ENCODE data around the gene MACF1. TPM values are rescaled to one million over a fixed set of nuclear protein-coding genes. Genes with fewer than 3 reads are reported as not detected.

MACF1 gene
- total RNA-seq, 1 donor from 2014 or later: 185 TPM

DNA sequence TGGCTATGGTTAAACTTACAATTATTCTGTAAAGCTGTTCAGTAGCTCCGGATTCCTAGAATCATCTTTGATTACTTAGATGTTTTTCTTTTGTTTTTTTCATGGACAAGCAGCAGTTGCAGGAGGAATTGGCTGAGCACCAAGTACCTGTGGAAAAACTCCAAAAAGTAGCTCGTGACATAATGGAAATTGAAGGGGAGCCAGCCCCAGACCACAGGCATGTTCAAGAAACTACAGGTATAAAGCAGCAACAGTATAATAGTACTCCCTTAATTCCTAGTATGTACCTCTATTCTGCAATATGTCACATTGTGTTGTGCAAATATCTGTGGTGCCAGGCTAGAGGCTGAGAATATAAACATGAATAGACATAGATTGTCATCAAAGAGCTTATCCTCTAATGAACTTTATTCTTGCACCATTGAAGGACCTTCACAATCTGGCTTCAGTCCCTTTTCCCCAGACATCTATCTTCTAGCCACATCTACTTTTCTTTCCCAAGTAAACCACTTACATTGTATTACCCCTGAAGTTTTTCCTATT lies 154.6 kb downstream of the MACF1 start:
- TF ChIP-seq, protein P1, sequence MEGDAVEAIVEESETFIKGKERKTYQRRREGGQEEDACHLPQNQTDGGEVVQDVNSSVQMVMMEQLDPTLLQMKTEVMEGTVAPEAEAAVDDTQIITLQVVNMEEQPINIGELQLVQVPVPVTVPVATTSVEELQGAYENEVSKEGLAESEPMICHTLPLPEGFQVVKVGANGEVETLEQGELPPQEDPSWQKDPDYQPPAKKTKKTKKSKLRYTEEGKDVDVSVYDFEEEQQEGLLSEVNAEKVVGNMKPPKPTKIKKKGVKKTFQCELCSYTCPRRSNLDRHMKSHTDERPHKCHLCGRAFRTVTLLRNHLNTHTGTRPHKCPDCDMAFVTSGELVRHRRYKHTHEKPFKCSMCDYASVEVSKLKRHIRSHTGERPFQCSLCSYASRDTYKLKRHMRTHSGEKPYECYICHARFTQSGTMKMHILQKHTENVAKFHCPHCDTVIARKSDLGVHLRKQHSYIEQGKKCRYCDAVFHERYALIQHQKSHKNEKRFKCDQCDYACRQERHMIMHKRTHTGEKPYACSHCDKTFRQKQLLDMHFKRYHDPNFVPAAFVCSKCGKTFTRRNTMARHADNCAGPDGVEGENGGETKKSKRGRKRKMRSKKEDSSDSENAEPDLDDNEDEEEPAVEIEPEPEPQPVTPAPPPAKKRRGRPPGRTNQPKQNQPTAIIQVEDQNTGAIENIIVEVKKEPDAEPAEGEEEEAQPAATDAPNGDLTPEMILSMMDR (conservative IDR thresholded peaks at IDR 0.05): no peak
- Mint-ChIP-seq H3K4me1 (no peaks in the 10 kb centered on the region), H3K4me3 (no peak overlapping the region), H3K36me3 (ENCODE audit: low read depth) (peaks cover 5% of the 10 kb centered on the region), H3K9me3 (no peaks in the 10 kb centered on the region), H3K27me3 (ENCODE audit: low read depth) (no peaks in the 10 kb centered on the region), H3K27ac (ENCODE audit: unreplicated experiment) (no peak overlapping the region)
- DNase-seq (ENCODE audit: low read depth, low spot score): no peak

DNA sequence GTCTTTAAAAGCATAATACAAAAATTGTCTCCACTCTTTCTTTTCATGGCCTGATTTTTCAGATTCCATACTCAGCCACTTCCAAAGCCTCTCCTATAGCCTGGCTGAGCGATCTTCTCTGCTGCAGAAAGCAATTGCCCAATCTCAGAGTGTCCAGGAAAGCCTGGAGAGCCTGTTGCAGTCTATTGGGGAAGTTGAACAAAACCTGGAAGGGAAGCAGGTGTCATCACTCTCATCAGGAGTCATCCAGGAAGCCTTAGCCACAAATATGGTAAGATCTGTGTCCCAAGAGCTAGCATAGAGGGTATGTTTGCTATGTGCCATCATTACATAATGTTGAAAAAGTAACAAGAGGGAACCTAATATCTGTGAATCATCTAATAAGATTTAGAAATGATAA lies 156.2 kb downstream of the MACF1 start:
- H3K27me3 Mint-ChIP-seq (ENCODE audit: low read depth): no peaks in the 10 kb centered on the region
- TF ChIP-seq, protein P1 (conservative IDR thresholded peaks at IDR 0.05): no peak
- H3K4me1 Mint-ChIP-seq: no peaks in the 10 kb centered on the region
- H3K36me3 Mint-ChIP-seq (ENCODE audit: low read depth): peaks cover 5% of the 10 kb centered on the region
- no peak overlapping the region for H3K4me3 Mint-ChIP-seq
- no peak overlapping the region for H3K27ac Mint-ChIP-seq (ENCODE audit: unreplicated experiment)
- H3K9me3 Mint-ChIP-seq: no peaks in the 10 kb centered on the region
- DNase-seq (ENCODE audit: low read depth, low spot score): no peak

DNA sequence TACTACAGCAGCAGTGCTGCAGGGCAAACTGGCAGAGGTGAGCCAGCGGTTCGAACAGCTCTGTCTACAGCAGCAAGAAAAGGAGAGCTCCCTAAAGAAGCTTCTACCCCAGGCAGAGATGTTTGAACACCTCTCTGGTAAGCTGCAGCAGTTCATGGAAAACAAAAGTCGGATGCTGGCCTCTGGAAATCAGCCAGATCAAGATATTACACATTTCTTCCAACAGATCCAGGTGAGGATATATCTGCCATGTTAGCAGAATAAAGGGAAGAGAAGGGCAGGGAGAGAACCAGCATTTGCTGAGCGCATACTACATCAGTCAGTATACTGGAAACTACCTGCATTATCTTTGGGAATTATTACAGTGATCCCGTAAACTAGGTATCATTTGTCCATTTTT lies 157.0 kb downstream of the MACF1 start:
- no peak overlapping the region for H3K4me3 Mint-ChIP-seq
- TF ChIP-seq, protein P1 (conservative IDR thresholded peaks at IDR 0.05): no peak
- H3K9me3 Mint-ChIP-seq: no peaks in the 10 kb centered on the region
- H3K27me3 Mint-ChIP-seq (ENCODE audit: low read depth): no peaks in the 10 kb centered on the region
- H3K27ac Mint-ChIP-seq (ENCODE audit: unreplicated experiment): no peak overlapping the region
- H3K36me3 Mint-ChIP-seq (ENCODE audit: low read depth): peaks cover 5% of the 10 kb centered on the region
- DNase-seq (ENCODE audit: low read depth, low spot score): no peak
- no peaks in the 10 kb centered on the region for H3K4me1 Mint-ChIP-seq

DNA sequence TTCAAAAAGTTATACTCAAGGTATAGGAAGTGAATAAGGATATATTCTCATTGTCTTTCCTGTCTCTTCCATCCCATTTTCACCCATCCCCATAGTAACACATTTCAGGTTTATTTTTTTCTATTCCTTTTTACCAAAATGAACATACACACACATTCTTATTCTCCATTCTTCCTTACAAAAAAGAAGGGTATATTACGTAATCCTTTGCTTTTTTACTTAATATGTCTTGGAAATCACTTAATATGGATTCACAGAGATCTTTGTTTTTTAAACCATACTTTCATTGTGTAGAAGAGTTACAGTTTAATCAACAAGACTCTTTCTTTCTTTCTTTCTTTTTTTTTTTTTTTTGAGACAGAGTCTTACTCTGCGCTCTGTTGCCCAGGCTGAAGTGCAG lies 158.8 kb downstream of the MACF1 start:
- Mint-ChIP-seq H3K36me3 (ENCODE audit: low read depth) (peaks cover 8% of the 10 kb centered on the region), H3K9me3 (no peaks in the 10 kb centered on the region), H3K4me1 (no peaks in the 10 kb centered on the region), H3K4me3 (no peak overlapping the region), H3K27me3 (ENCODE audit: low read depth) (no peaks in the 10 kb centered on the region), H3K27ac (ENCODE audit: unreplicated experiment) (no peak overlapping the region)
- TF ChIP-seq, protein P1 (conservative IDR thresholded peaks at IDR 0.05): no peak
- no peak for DNase-seq (ENCODE audit: low read depth, low spot score)

DNA sequence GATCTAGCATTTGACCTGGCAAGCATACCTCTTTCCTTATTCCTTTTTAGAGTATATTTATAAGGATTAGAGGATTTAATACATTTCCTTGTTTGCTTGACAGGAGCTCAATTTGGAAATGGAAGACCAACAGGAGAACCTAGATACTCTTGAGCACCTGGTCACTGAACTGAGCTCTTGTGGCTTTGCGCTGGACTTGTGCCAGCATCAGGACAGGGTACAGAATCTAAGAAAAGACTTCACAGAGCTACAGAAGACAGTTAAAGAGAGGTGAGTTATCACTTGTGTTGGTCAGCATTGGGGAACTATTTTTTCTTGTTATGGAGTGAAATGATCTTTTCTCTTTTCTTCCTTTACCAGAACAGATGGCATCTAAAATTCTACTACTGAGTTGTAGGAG lies 163.6 kb downstream of the MACF1 start:
- no peaks in the 10 kb centered on the region for H3K9me3 Mint-ChIP-seq
- H3K4me3 Mint-ChIP-seq: no peak overlapping the region
- TF ChIP-seq, protein P1 (conservative IDR thresholded peaks at IDR 0.05): no peak
- DNase-seq (ENCODE audit: low read depth, low spot score): no peak
- no peak overlapping the region for H3K27ac Mint-ChIP-seq (ENCODE audit: unreplicated experiment)
- H3K36me3 Mint-ChIP-seq (ENCODE audit: low read depth): peaks cover 13% of the 10 kb centered on the region
- no peaks in the 10 kb centered on the region for H3K27me3 Mint-ChIP-seq (ENCODE audit: low read depth)
- no peaks in the 10 kb centered on the region for H3K4me1 Mint-ChIP-seq
